Measurements from ENCODE around the gene ZWILCH. TPM values are rescaled to one million over a fixed set of nuclear protein-coding genes. Genes with fewer than 3 reads are reported as not detected.

Gene ZWILCH
- polyA plus RNA-seq, 4 donors: 23.1 to 30.5 (median 27.4) TPM

- DNase-seq (ENCODE audit: low read depth in 4 of 4, low spot score in 2 of 4): no peak
Measured at GRCh38 chr15:66598095-66598815, 93.1 kb downstream of the ZWILCH start.

Other genes with a start within 250 kb of the ZWILCH start
- gene DIS3L, start 211.8 kb upstream of the ZWILCH start, polyA plus RNA-seq (ENCODE audit: insufficient read length in 4 of 4): 10 to 100 TPM; 29.9 to 56.1 (median 39.0) TPM
- gene TIPIN, start 148.6 kb upstream of the ZWILCH start, polyA plus RNA-seq (ENCODE audit: insufficient read length in 4 of 4): 10 to 100 TPM; 14.3 to 23.2 (median 17.7) TPM
- 10 to 100 TPM; 49.4 to 55.6 (median 52.1) TPM for gene MAP2K1, start 118.4 kb upstream of the ZWILCH start, polyA plus RNA-seq (ENCODE audit: insufficient read length in 4 of 4)
- gene SNAPC5, start 7.6 kb upstream of the ZWILCH start, polyA plus RNA-seq (ENCODE audit: insufficient read length in 4 of 4): 10 to 100 TPM; 34.1 to 44.5 (median 40.2) TPM
- 1,000 to 10,000 TPM; 3,356 to 4,114 (median 3,744) TPM for gene RPL4, start 471 bp upstream of the ZWILCH start, polyA plus RNA-seq (ENCODE audit: insufficient read length in 4 of 4)
- under 1 TPM; 0.17 to 0.77 (median 0.23) TPM for gene LCTL, start 60.7 kb downstream of the ZWILCH start, polyA plus RNA-seq (ENCODE audit: insufficient read length in 4 of 4)
- 10 to 100 TPM; 27.4 to 49.4 (median 42.6) TPM for gene SMAD6, start 196.9 kb downstream of the ZWILCH start, polyA plus RNA-seq (ENCODE audit: insufficient read length in 4 of 4)